ENCODE data around the gene ZNF652.

Gene ZNF652

DNA sequence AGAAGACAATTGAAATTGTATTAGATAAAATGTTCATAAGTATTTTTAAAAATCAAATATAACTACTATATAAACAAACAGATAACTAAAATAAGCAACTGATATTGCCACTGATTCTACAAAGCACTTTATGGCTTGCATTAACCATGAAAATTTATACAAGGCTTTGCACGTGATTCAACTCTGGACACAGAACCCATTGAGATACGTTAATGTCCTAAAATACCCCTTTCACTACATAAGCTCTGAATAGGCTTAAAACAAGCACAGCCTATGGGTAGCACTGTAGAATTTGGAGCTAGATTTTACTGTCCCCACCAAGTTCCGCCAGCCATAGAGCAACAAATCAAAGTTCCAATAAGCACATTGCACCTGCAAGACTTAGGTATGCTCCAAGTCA lies 4.5 kb downstream of the ZNF652 start:
- no peak for DNase-seq

DNA sequence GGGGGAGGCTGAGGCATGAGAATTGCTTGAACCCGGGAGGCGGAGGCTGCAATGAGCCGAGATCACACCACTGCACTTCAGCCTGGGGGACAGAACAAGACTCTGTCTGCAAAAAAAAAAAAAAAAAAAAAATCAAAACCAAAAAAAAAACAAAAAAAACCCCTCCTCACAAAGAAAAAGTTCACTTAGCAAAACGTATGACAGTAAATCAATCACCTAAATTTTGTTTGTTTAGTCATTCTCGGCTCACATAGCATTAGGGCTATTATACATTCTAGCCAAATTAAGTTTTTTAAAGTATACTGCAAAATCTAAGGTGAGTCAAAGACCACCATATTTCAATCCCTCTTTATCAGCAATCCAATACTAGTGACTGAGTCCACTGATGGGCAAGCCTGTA lies 5.7 kb downstream of the ZNF652 start:
- no peak for DNase-seq

DNA sequence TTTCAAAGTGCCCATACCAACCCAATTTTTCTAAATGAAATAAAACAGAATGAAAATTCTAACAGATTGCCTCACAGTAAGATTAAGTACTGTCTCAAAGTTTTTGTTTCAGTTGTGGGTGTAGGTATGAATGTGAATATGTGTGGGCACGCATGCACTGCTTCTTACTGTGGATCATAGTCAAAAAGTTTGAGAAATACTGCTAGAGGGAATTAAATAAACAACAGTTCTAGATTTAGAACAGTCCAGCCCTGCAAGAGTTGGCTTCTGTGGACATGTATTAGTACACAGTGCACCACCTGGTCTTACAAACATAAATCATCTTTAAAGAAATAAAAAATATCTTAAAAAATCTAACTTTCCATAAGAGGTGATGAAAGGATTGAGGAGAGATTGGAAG lies 8.4 kb downstream of the ZNF652 start:
- DNase-seq = no peak

DNA sequence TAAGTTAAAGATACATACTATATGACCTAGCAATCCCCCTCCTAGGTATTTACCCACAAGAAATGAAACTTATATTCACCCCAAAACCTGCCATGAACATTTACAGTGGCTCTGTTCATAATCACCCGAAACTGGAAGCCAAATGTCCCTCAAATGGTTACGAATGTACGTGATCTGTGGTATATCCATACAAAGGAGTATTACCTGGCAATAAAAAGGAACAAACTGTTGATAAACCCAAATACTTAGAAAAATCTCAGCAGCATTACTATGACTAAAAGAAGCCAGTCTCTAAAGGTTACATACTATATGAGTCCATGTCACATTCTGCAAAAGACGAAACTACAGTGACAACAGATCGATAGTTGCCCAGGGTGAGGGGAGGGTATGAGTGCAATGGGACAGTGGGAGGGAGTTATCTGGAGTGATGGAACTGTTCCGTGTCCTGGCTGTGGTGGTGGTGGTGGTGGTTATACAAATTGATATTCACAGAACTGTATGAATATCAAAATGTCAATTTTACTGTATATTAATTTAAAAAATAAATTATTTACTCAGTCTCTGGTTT lies 9.4 kb downstream of the ZNF652 start:
- DNase-seq = no peak

DNA sequence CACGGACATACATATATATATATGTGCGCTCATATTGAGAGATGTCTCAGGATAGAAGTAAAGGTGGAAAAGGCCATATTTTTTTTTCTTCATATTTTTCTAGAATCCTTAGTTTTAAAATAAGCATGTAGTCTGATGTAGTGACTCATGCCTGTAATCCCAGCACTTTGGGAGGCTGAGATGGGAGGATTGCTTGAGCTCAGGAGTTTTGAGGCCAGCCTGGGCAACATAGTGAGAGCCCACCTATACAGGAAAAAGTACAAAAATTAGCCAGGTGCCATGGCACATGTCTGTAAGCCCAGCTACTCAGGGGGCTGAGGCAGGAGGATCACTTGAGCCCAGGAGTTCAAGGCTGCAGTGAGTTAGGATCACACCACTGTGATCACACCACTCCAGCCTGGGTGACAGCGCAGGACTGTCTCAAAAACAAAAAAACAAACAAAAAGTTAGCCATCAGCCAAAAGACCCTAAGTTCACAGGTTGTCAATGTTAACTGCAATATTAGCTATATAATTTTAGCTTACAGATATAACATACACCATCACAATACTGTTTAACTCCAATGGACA lies 10.4 kb downstream of the ZNF652 start:
- DNase-seq = no peak

DNA sequence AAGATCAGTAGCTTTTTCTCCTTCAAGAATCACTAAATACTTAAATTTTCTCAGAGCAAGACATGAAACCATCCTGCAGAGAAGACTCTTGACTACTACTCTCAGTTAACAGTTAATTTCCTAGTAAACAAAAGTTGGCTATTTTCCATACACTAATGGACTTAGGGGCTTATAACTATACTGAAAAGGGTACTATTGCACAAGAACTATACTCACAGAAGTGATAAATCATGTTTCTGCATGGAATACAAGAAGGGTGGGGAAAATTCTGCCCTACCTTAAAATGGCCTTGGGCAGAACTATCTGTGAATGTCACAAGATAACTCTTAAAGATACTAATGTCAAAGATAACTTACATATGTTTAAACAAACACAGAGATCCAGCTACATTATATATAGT lies 12.5 kb downstream of the ZNF652 start:
- no peak for DNase-seq

GRCh38 chr17:49344914-49345313 lies 17.1 kb downstream of the ZNF652 start:
- no peak for DNase-seq

GRCh38 chr17:49343273-49343672 lies 18.8 kb downstream of the ZNF652 start:
- DNase-seq = no peak

DNA sequence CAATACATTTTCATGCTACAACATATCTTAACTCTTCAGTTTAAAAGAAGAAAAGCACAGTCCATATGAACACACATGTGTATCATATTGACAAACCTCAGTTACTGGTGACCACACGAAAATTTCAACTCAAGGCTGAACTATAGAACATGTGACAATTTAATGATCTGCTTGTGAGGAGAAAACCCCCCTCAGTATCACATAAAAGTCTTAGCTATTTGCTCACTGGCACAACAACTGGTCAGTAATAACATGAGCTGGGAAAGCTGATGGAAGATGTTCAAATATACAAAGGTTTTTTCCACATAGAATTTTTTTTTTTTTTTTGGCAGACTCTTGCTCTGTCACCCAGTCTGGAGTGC lies 19.5 kb downstream of the ZNF652 start:
- no peak for DNase-seq

GRCh38 chr17:49341356-49341755 lies 20.7 kb downstream of the ZNF652 start:
- no peak for DNase-seq

GRCh38 chr17:49339354-49339753 lies 22.7 kb downstream of the ZNF652 start:
- no peak for DNase-seq

- DNase-seq = no peak
Observed at GRCh38 chr17:49338883-49339282, 23.2 kb downstream of the ZNF652 start.

- DNase-seq = no peak
Observed at GRCh38 chr17:49337884-49338283, 24.2 kb downstream of the ZNF652 start.

- DNase-seq = no peak
Observed at GRCh38 chr17:49334744-49335512, 27.1 kb downstream of the ZNF652 start.

DNA sequence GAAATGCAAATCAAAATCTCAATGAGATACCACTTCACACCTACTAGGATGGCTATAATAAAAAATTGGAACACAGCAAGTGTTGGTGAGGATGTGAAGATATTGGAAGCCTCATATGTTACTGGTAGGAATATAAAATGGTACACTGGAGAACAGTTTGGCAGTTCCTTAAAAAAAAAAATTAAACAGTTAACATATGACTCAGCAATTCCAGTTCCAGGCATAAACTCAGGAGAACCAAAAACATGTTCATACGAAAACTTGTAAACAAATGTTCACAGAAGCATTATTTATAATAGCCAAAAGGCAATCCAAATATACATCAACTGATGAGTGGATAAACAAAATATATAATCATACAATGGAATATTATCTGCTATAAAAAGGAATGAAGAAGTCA lies 28.2 kb downstream of the ZNF652 start:
- DNase-seq = no peak

GRCh38 chr17:49327835-49328784 lies 33.9 kb downstream of the ZNF652 start:
- DNase-seq = no peak

- no peak for DNase-seq
Observed at GRCh38 chr17:49325980-49326379, 36.1 kb downstream of the ZNF652 start.

DNA sequence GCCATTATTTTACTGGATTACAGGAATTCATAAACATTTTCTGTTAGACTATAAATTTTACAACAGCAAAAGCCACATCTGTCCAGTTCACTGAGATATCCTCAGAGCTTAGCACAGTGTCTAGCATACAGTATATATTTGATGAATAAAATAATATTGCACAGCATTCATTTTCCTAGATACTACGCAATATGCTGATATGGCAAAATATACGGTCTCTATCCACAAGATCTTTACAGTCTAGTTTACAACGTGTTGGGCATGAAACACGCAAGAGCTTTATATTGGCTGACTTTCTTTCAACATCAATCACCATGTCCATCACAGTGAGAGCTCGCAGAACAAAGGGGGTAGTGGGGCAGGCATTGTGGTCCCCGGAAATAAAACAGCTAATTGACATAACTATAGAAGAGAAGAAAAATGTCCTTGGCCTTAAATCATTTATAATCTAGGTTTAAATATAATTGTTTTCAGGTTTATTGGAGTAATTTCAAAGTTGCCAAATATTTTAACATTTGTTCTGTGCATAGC lies 43.5 kb downstream of the ZNF652 start:
- no peak for DNase-seq

GRCh38 chr17:49316889-49317675 lies 45.0 kb downstream of the ZNF652 start:
- DNase-seq = no peak

DNA sequence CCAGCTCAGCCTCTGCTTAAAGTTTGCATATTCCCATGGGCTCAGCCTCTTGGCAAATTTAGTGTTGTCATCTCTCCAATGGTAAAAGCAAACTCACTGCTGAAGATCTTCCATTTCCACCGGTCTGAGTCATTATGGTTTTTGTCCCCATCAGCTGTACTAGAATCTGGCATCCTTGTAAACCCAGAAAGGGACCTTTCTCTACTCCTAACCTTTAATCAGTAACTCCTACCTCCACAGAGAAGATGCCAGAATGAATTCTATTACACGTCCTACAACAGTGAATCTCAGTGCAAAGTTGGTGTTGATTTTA lies 45.8 kb downstream of the ZNF652 start:
- no peak for DNase-seq

GRCh38 chr17:49315551-49316257 lies 46.3 kb downstream of the ZNF652 start:
- DNase-seq = peak; percentile 82

DNA sequence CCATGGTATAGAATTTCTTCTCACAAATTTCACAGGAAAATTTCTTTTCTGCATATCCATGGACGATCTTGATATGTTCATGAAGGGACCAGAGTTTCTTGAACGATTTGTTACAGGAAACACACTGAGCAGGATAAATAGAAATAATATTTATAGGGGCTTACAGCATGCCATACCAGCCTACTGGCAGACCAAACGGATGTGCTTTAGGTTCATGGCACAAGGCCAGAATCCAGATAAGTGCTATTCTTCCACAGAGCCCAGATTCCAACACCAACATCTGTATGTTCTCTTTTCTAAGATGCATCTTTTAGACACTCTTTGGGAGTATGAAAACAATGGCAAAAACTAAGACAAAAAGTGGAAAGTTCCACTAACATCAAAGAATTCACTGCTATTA lies 49.3 kb downstream of the ZNF652 start:
- DNase-seq = no peak
